ENCODE results near the gene NIPA2. TPM values are rescaled to one million over a fixed set of nuclear protein-coding genes. Genes with fewer than 3 reads are reported as not detected.

The NIPA2 gene
- polyA plus RNA-seq, 2 of the 4 experiments (the other 2 are of a cell fraction), result 120 to 153 TPM

DNA sequence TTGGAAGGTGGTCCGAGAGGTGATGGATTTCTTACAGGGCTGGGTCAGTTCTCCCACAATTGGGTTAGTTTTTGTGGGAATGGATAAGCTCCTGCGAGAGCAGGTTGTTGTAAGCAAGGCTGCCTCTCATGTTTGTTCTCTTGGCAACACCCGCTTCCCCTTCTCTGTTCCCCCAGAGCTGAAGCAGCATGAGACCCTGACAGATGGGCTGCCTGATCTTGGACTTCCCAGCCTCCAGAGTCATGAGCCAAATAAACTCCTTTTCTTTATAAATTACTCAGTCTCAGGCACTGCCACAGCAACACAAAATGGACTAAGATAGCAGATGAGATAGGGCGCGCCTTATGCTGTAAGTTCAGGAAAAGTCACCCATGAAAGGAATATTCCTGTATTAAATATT is 38.7 kb downstream of the NIPA2 start:
- FAIRE-seq (no peak), DNase-seq (ENCODE audit: low read depth in 1 of 2, low spot score in 1 of 2) (no peak), ATAC-seq (no peak)
- TF ChIP-seq GATA3 (IDR thresholded peaks at IDR 0.05; ENCODE audit: borderline replicate concordance) (no peak), CHD2 (IDR thresholded peaks at IDR 0.05; ENCODE audit: low read length, partially characterized antibody) (no peak), ZNF302 (CRISPR knock-in tag; IDR thresholded peaks at IDR 0.05) (no peak), ZSCAN20 (CRISPR knock-in tag; IDR thresholded peaks at IDR 0.05) (no peak), EHMT2 (IDR thresholded peaks at IDR 0.05; ENCODE audit: low read depth) (no peak), HOXB13 (CRISPR knock-in tag; IDR thresholded peaks at IDR 0.05; ENCODE audit: low read depth) (no peak), HOXA7 (CRISPR knock-in tag; IDR thresholded peaks at IDR 0.05) (no peak), NFE2L2 (conservative IDR thresholded peaks at IDR 0.05; ENCODE audit: low read length) (no peak), RARB (CRISPR knock-in tag; IDR thresholded peaks at IDR 0.05) (no peak), MYC (IDR thresholded peaks at IDR 0.05; ENCODE audit: borderline replicate concordance, low read length) (no peak), HEYL (CRISPR knock-in tag; IDR thresholded peaks at IDR 0.05) (no peak), HDAC2 (IDR thresholded peaks at IDR 0.05) (no peak), FOXS1 (CRISPR knock-in tag; IDR thresholded peaks at IDR 0.05) (no peak)
- TF ChIP-seq, protein P1, sequence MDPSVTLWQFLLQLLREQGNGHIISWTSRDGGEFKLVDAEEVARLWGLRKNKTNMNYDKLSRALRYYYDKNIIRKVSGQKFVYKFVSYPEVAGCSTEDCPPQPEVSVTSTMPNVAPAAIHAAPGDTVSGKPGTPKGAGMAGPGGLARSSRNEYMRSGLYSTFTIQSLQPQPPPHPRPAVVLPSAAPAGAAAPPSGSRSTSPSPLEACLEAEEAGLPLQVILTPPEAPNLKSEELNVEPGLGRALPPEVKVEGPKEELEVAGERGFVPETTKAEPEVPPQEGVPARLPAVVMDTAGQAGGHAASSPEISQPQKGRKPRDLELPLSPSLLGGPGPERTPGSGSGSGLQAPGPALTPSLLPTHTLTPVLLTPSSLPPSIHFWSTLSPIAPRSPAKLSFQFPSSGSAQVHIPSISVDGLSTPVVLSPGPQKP (IDR thresholded peaks at IDR 0.05; ENCODE audit: low read depth, low read length), result no peak
- TF ChIP-seq, protein P2, sequence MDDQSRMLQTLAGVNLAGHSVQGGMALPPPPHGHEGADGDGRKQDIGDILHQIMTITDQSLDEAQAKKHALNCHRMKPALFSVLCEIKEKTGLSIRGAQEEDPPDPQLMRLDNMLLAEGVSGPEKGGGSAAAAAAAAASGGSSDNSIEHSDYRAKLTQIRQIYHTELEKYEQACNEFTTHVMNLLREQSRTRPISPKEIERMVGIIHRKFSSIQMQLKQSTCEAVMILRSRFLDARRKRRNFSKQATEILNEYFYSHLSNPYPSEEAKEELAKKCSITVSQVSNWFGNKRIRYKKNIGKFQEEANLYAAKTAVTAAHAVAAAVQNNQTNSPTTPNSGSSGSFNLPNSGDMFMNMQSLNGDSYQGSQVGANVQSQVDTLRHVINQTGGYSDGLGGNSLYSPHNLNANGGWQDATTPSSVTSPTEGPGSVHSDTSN (IDR thresholded peaks at IDR 0.05), result no peak
- TF ChIP-seq, protein P3, sequence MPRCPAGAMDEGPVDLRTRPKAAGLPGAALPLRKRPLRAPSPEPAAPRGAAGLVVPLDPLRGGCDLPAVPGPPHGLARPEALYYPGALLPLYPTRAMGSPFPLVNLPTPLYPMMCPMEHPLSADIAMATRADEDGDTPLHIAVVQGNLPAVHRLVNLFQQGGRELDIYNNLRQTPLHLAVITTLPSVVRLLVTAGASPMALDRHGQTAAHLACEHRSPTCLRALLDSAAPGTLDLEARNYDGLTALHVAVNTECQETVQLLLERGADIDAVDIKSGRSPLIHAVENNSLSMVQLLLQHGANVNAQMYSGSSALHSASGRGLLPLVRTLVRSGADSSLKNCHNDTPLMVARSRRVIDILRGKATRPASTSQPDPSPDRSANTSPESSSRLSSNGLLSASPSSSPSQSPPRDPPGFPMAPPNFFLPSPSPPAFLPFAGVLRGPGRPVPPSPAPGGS (IDR thresholded peaks at IDR 0.05), result no peak
- TF ChIP-seq, protein P4, sequence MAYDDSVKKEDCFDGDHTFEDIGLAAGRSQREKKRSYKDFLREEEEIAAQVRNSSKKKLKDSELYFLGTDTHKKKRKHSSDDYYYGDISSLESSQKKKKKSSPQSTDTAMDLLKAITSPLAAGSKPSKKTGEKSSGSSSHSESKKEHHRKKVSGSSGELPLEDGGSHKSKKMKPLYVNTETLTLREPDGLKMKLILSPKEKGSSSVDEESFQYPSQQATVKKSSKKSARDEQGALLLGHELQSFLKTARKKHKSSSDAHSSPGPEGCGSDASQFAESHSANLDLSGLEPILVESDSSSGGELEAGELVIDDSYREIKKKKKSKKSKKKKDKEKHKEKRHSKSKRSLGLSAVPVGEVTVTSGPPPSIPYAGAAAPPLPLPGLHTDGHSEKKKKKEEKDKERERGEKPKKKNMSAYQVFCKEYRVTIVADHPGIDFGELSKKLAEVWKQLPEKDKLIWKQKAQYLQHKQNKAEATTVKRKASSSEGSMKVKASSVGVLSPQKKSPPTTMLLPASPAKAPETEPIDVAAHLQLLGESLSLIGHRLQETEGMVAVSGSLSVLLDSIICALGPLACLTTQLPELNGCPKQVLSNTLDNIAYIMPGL (CRISPR knock-in tag; IDR thresholded peaks at IDR 0.05; ENCODE audit: borderline replicate concordance), result no peak
- TF ChIP-seq, protein P5, sequence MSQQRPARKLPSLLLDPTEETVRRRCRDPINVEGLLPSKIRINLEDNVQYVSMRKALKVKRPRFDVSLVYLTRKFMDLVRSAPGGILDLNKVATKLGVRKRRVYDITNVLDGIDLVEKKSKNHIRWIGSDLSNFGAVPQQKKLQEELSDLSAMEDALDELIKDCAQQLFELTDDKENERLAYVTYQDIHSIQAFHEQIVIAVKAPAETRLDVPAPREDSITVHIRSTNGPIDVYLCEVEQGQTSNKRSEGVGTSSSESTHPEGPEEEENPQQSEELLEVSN (IDR thresholded peaks at IDR 0.05; ENCODE audit: borderline replicate concordance, low read depth), result no peak
- TF ChIP-seq, protein P6, sequence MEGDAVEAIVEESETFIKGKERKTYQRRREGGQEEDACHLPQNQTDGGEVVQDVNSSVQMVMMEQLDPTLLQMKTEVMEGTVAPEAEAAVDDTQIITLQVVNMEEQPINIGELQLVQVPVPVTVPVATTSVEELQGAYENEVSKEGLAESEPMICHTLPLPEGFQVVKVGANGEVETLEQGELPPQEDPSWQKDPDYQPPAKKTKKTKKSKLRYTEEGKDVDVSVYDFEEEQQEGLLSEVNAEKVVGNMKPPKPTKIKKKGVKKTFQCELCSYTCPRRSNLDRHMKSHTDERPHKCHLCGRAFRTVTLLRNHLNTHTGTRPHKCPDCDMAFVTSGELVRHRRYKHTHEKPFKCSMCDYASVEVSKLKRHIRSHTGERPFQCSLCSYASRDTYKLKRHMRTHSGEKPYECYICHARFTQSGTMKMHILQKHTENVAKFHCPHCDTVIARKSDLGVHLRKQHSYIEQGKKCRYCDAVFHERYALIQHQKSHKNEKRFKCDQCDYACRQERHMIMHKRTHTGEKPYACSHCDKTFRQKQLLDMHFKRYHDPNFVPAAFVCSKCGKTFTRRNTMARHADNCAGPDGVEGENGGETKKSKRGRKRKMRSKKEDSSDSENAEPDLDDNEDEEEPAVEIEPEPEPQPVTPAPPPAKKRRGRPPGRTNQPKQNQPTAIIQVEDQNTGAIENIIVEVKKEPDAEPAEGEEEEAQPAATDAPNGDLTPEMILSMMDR (IDR thresholded peaks at IDR 0.05), result no peak
- Histone ChIP-seq H3K4me1 (no peaks in the 10 kb centered on the region), H3K4me2 (no peak overlapping the region), H3K9me3 (no peaks in the 10 kb centered on the region), H3K4me3 (no peak overlapping the region), H3K27ac (no peak overlapping the region)
- ChIA-PET POLR2A (no interaction called here), CTCF (interaction anchor here (1.4 kb wide), 1 partner anchor 27 kb away, joined by 4 read pairs; no protein-coding TSS in a partner anchor)
- 96% methylated on average over 5 of the region's 5 CpGs for WGBS (ENCODE audit: missing lambda C conversion rate)

DNA sequence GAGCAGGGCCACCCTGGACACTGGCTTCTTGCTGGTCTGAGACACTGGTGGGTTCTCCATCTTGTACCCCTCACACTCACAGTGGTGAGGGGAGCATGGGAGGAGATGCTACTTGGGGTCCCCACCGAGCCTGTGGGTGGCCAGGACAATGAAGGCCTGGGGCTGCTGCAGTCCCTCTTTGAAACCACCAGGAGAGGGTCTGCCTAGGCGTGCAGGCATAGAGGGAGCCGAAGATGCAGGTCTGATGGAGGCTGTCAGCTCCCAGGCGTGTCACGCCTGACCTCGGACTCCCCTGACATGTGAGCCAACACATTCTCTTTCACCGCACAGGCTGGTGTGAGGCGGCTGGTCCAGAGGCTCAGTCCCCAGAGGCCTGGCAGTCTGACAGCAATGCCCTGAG is 39.1 kb downstream of the NIPA2 start:
- Histone ChIP-seq H3K4me1 (no peaks in the 10 kb centered on the region), H3K9me3 (no peaks in the 10 kb centered on the region), H3K4me2 (no peak overlapping the region), H3K4me3 (no peak overlapping the region), H3K27ac (no peak overlapping the region)
- FAIRE-seq, result no peak
- ChIA-PET CTCF (interaction anchor here (1.4 kb wide), 1 partner anchor 26 kb away, joined by 4 read pairs; no protein-coding TSS in a partner anchor), POLR2A (no interaction called here)
- ATAC-seq, result peak in 1 of 2 experiments; percentile 36; a peak in 3 of 6 replicates
- no peak for TF ChIP-seq MYC (IDR thresholded peaks at IDR 0.05; ENCODE audit: borderline replicate concordance, low read length)
- TF ChIP-seq HOXB5 (CRISPR knock-in tag; IDR thresholded peaks at IDR 0.05), result no peak
- no peak for TF ChIP-seq HOXB13 (CRISPR knock-in tag; IDR thresholded peaks at IDR 0.05; ENCODE audit: low read depth)
- no peak for TF ChIP-seq CBX8 (IDR thresholded peaks at IDR 0.05)
- TF ChIP-seq, protein P5 (IDR thresholded peaks at IDR 0.05; ENCODE audit: borderline replicate concordance, low read depth), result no peak
- TF ChIP-seq SMC3 (IDR thresholded peaks at IDR 0.05), result no peak
- no peak for TF ChIP-seq MAFK (IDR thresholded peaks at IDR 0.05; ENCODE audit: partially characterized antibody)
- TF ChIP-seq ZNF302 (CRISPR knock-in tag; IDR thresholded peaks at IDR 0.05), result no peak
- TF ChIP-seq PHF8 (IDR thresholded peaks at IDR 0.05; ENCODE audit: borderline replicate concordance, low read depth), result no peak
- TF ChIP-seq, protein P7, sequence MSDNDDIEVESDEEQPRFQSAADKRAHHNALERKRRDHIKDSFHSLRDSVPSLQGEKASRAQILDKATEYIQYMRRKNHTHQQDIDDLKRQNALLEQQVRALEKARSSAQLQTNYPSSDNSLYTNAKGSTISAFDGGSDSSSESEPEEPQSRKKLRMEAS (IDR thresholded peaks at IDR 0.05), result no peak
- TF ChIP-seq RFX5 (IDR thresholded peaks at IDR 0.05), result no peak
- no peak for TF ChIP-seq HEYL (CRISPR knock-in tag; IDR thresholded peaks at IDR 0.05)
- no peak for TF ChIP-seq RARB (CRISPR knock-in tag; IDR thresholded peaks at IDR 0.05)
- TF ChIP-seq, protein P3 (IDR thresholded peaks at IDR 0.05), result no peak
- no peak for TF ChIP-seq RAD21 (conservative IDR thresholded peaks at IDR 0.05 in 1 of 2, IDR thresholded peaks at IDR 0.05 in 1 of 2)
- DNase-seq (ENCODE audit: low read depth in 1 of 2, low spot score in 1 of 2), result no peak
- WGBS (ENCODE audit: missing lambda C conversion rate), result 95% methylated on average over 8 of the region's 8 CpGs

Data from A549 (cell line).